GM19023 (cell line): ENCODE results near the gene RIPK4.

ENCODE experiments used
- ATAC-seq: cut with Tn5 transposase; IDR thresholded peaks from one replicate; pipeline ENCODE4 v1.9.1; 2021; ENCODE audit warnings: mild to moderate bottlenecking, moderate library complexity; ENCODE audit not compliant: unreplicated experiment

RIPK4 gene

GRCh38 chr21:41766883-41767605 lies at the start of gene RIPK4:
Gene RIPK4 (minus strand): TSS chr21:41767052. CDS start chr21:41767041, 11 bp downstream.
- ATAC-seq = peak; percentile 57

GRCh38 chr21:41815652-41816582 lies 49.1 kb upstream of the RIPK4 start:
- ATAC-seq = no peak

GRCh38 chr21:41813226-41813625 lies 46.4 kb upstream of the RIPK4 start:
- ATAC-seq = no peak

- no peak for ATAC-seq
Observed at GRCh38 chr21:41812679-41813078, 45.8 kb upstream of the RIPK4 start.

- no peak for ATAC-seq
Observed at GRCh38 chr21:41810597-41810932, 43.7 kb upstream of the RIPK4 start.

GRCh38 chr21:41809891-41810596 lies 43.2 kb upstream of the RIPK4 start:
- ATAC-seq = no peak

GRCh38 chr21:41808846-41809245 lies 42.0 kb upstream of the RIPK4 start:
- ATAC-seq = no peak

GRCh38 chr21:41808094-41808493 lies 41.2 kb upstream of the RIPK4 start:
- ATAC-seq = no peak

- no peak for ATAC-seq
Observed at GRCh38 chr21:41806773-41807172, 39.9 kb upstream of the RIPK4 start.

GRCh38 chr21:41805643-41806042 lies 38.8 kb upstream of the RIPK4 start:
- ATAC-seq = no peak

- no peak for ATAC-seq
Observed at GRCh38 chr21:41805038-41805437, 38.2 kb upstream of the RIPK4 start.

GRCh38 chr21:41804381-41804780 lies 37.5 kb upstream of the RIPK4 start:
- ATAC-seq = no peak

- ATAC-seq = no peak
Observed at GRCh38 chr21:41803316-41803715, 36.5 kb upstream of the RIPK4 start.

GRCh38 chr21:41802684-41803083 lies 35.8 kb upstream of the RIPK4 start:
- no peak for ATAC-seq

- no peak for ATAC-seq
Observed at GRCh38 chr21:41802198-41802584, 35.3 kb upstream of the RIPK4 start.

- no peak for ATAC-seq
Observed at GRCh38 chr21:41801321-41802197, 34.7 kb upstream of the RIPK4 start.

- ATAC-seq = no peak
Observed at GRCh38 chr21:41800425-41801320, 33.8 kb upstream of the RIPK4 start.

GRCh38 chr21:41799763-41800162 lies 32.9 kb upstream of the RIPK4 start:
- ATAC-seq = no peak

GRCh38 chr21:41798326-41798725 lies 31.5 kb upstream of the RIPK4 start:
- ATAC-seq = no peak
